ENCODE results near the gene PKNOX2. TPM values are rescaled to one million over a fixed set of nuclear protein-coding genes. Genes with fewer than 3 reads are reported as not detected.

Gene PKNOX2
- total and polyA plus RNA-seq, 10 of the 15 experiments (the other 5 are each of a cell fraction or from before 2014, with no cell fraction given): not detected

DNA sequence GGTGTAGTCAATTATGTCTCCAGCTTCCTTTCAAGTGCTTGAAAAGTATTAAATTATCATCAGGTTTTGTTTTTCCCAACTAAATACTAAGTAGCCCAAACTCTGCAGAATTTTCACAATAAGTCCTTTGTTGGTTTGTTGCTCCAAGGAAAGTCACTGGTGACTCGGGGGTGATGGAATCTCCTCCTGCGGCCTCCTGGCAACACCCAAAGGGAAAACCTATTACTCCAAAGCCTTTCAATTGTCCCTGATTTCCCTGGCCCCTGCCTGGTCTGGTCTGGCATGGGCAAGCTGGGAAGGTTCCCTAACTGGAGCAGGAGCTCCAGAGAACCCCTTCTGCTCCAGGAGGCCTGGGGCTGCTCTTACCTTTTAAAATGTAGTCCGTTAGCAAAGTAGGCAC lies 283.6 kb downstream of the PKNOX2 start:
- no peaks in the 10 kb centered on the region for H3K79me2 ChIP-seq (ENCODE audit: control insufficient read depth, insufficient read depth, low read length)
- no peaks in the 10 kb centered on the region for H3K9me3 ChIP-seq (replicated peaks; ENCODE audit: control insufficient read depth, insufficient read depth, low read length)
- no TSS peak for BruUV-seq (replicated peaks)
- intact Hi-C loops (cut with micrococcal nuclease; ENCODE audit: unreplicated experiment): no loop called here
- FAIRE-seq (no peak), DNase-seq (ENCODE audit: low read depth, low spot score) (no peak), ATAC-seq (no peak)
- no peaks in the 10 kb centered on the region for H4K20me1 ChIP-seq (ENCODE audit: control insufficient read depth, insufficient read depth)
- CTCF ChIA-PET: interaction anchor here (1.4 to 9.8 kb wide), 2 partner anchors 17 to 122 kb away, joined by 3 to 85 read pairs; partner anchors contain the start of gene EI24
- no peak overlapping the region for H3K4me3 ChIP-seq
- no peak overlapping the region for H2AFZ ChIP-seq (ENCODE audit: control insufficient read depth, low read depth, low read length)
- WGBS (ENCODE audit: insufficient coverage, insufficient replicate concordance, low lambda C conversion rate, missing lambda C conversion rate): 55% methylated on average over 3 of the region's 3 CpGs
- H3K4me2 ChIP-seq (ENCODE audit: control insufficient read depth, insufficient read depth): no peak overlapping the region
- TF ChIP-seq, protein P1, sequence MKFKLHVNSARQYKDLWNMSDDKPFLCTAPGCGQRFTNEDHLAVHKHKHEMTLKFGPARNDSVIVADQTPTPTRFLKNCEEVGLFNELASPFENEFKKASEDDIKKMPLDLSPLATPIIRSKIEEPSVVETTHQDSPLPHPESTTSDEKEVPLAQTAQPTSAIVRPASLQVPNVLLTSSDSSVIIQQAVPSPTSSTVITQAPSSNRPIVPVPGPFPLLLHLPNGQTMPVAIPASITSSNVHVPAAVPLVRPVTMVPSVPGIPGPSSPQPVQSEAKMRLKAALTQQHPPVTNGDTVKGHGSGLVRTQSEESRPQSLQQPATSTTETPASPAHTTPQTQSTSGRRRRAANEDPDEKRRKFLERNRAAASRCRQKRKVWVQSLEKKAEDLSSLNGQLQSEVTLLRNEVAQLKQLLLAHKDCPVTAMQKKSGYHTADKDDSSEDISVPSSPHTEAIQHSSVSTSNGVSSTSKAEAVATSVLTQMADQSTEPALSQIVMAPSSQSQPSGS (IDR thresholded peaks at IDR 0.05; ENCODE audit: low read length): no peak
- H3K27ac ChIP-seq (ENCODE audit: control insufficient read depth, insufficient read depth): no peak overlapping the region
- POLR2A ChIA-PET: no interaction called here
- H3K9ac ChIP-seq (ENCODE audit: control insufficient read depth, insufficient read depth, low read length): no peak overlapping the region
- RAD21 ChIA-PET (ENCODE audit: unreplicated experiment): no interaction called here
- SMC1A ChIA-PET (ENCODE audit: uncharacterized antibody, unreplicated experiment): interaction anchor here (1.1 kb wide), 1 partner anchor 15 kb away, joined by 3 read pairs; no protein-coding TSS in a partner anchor
- no peaks in the 10 kb centered on the region for H3K4me1 ChIP-seq (ENCODE audit: control insufficient read depth, insufficient read depth, low read length)
- no peaks in the 10 kb centered on the region for H3K27me3 ChIP-seq (replicated peaks in 1 of 2; ENCODE audit: control insufficient read depth in 2 of 2, insufficient read depth in 2 of 2, low read length in 1 of 2)
- in situ Hi-C loops (cut with MboI): no loop called here
- no peaks in the 10 kb centered on the region; a peak in 1 of 4 replicates for H3K36me3 ChIP-seq (ENCODE audit: control insufficient read depth in 2 of 2, insufficient read depth in 2 of 2, low read length in 1 of 2)

DNA sequence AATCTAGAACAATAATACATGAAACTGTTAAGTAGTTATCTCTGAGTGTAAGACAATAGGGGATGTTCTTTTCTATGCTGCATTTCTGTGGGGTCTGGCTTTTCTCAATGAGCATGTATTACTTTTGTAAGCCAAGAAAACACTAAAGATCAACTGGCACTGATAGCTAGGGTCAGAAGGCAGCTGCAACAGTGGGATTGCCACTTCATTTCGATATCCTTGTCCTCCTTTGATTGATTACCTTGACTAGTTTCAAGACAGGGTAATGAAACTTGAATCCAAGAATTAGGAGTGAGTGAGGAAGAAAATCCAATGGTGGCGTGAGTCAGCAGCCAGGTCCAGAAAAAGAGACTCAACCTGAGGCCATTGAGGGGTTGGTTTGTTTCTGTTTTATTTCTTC lies 285.0 kb downstream of the PKNOX2 start:
- WGBS (ENCODE audit: insufficient coverage, insufficient replicate concordance, low lambda C conversion rate, missing lambda C conversion rate): 17% methylated on average over 2 of the region's 2 CpGs
- Histone ChIP-seq H3K4me3 (no peak overlapping the region), H3K9ac (ENCODE audit: control insufficient read depth, insufficient read depth, low read length) (no peak overlapping the region), H3K9me3 (replicated peaks; ENCODE audit: control insufficient read depth, insufficient read depth, low read length) (no peaks in the 10 kb centered on the region), H3K4me1 (ENCODE audit: control insufficient read depth, insufficient read depth, low read length) (no peaks in the 10 kb centered on the region), H2AFZ (ENCODE audit: control insufficient read depth, low read depth, low read length) (no peak overlapping the region), H3K4me2 (ENCODE audit: control insufficient read depth, insufficient read depth) (no peak overlapping the region), H3K27ac (ENCODE audit: control insufficient read depth, insufficient read depth) (no peak overlapping the region), H3K27me3 (replicated peaks in 1 of 2; ENCODE audit: control insufficient read depth in 2 of 2, insufficient read depth in 2 of 2, low read length in 1 of 2) (no peaks in the 10 kb centered on the region), H4K20me1 (ENCODE audit: control insufficient read depth, insufficient read depth) (no peaks in the 10 kb centered on the region), H3K79me2 (ENCODE audit: control insufficient read depth, insufficient read depth, low read length) (no peaks in the 10 kb centered on the region), H3K36me3 (ENCODE audit: control insufficient read depth in 2 of 2, insufficient read depth in 2 of 2, low read length in 1 of 2) (no peaks in the 10 kb centered on the region; a peak in 3 of 4 replicates)
- intact Hi-C loops (cut with micrococcal nuclease; ENCODE audit: unreplicated experiment) (no loop called here), in situ Hi-C loops (cut with MboI) (no loop called here)
- ChIA-PET RAD21 (ENCODE audit: unreplicated experiment) (no interaction called here), POLR2A (interaction anchor here (0.6 kb wide), 4 partner anchors 16 to 295 kb away, joined by 3 to 5 read pairs (median 4); no protein-coding TSS in a partner anchor), SMC1A (ENCODE audit: uncharacterized antibody, unreplicated experiment) (interaction anchor here (0.8 to 1.2 kb wide), 2 partner anchors 45 to 426 kb away, joined by 3 read pairs; no protein-coding TSS in a partner anchor), CTCF (interaction anchor here (0.6 to 9.8 kb wide), 3 partner anchors 15 to 146 kb away, joined by 3 to 85 read pairs (median 3); no protein-coding TSS in a partner anchor)
- BruUV-seq (replicated peaks): no TSS peak
- DNase-seq (ENCODE audit: low read depth, low spot score): no peak
- FAIRE-seq: no peak
- no peak for ATAC-seq
- TF ChIP-seq SREBF1 (IDR thresholded peaks at IDR 0.05; ENCODE audit: low read length) (no peak), PML (IDR thresholded peaks at IDR 0.05; ENCODE audit: low read length) (no peak), ELK1 (IDR thresholded peaks at IDR 0.05; ENCODE audit: low read depth, low read length) (no peak), ZNF274 (IDR thresholded peaks at IDR 0.05; ENCODE audit: insufficient read depth, insufficient read length) (no peak), SMAD5 (IDR thresholded peaks at IDR 0.05; ENCODE audit: low read depth) (no peak), RAD51 (IDR thresholded peaks at IDR 0.05) (no peak), ETV6 (conservative IDR thresholded peaks at IDR 0.05 in 1 of 2, IDR thresholded peaks at IDR 0.05 in 1 of 2; ENCODE audit: borderline replicate concordance in 1 of 2, low read depth in 1 of 2) (no peak)
- TF ChIP-seq, protein P2, sequence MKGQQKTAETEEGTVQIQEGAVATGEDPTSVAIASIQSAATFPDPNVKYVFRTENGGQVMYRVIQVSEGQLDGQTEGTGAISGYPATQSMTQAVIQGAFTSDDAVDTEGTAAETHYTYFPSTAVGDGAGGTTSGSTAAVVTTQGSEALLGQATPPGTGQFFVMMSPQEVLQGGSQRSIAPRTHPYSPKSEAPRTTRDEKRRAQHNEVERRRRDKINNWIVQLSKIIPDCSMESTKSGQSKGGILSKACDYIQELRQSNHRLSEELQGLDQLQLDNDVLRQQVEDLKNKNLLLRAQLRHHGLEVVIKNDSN (IDR thresholded peaks at IDR 0.05; ENCODE audit: borderline replicate concordance, extremely low read length, insufficient read depth, low read depth, low read length): no peak
- TF ChIP-seq, protein P3, sequence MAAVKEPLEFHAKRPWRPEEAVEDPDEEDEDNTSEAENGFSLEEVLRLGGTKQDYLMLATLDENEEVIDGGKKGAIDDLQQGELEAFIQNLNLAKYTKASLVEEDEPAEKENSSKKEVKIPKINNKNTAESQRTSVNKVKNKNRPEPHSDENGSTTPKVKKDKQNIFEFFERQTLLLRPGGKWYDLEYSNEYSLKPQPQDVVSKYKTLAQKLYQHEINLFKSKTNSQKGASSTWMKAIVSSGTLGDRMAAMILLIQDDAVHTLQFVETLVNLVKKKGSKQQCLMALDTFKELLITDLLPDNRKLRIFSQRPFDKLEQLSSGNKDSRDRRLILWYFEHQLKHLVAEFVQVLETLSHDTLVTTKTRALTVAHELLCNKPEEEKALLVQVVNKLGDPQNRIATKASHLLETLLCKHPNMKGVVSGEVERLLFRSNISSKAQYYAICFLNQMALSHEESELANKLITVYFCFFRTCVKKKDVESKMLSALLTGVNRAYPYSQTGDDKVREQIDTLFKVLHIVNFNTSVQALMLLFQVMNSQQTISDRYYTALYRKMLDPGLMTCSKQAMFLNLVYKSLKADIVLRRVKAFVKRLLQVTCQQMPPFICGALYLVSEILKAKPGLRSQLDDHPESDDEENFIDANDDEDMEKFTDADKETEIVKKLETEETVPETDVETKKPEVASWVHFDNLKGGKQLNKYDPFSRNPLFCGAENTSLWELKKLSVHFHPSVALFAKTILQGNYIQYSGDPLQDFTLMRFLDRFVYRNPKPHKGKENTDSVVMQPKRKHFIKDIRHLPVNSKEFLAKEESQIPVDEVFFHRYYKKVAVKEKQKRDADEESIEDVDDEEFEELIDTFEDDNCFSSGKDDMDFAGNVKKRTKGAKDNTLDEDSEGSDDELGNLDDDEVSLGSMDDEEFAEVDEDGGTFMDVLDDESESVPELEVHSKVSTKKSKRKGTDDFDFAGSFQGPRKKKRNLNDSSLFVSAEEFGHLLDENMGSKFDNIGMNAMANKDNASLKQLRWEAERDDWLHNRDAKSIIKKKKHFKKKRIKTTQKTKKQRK (IDR thresholded peaks at IDR 0.05; ENCODE audit: low read depth, low read length): no peak

All from GM12878 (cell line).